OCI-LY1 (cell line): ENCODE measurements around the gene STYXL1.

ENCODE experiments used
- CTCF ChIP-seq: fragments of 200-600 bp; sonication (generic), shearing (Covaris generic); IDR thresholded peaks from 2 replicates; pipeline ENCODE4 v1.5.1; 2017; ENCODE audit warnings: mild to moderate bottlenecking, antibody characterized with exemption, low read length, moderate library complexity, mixed read lengths
- EZH2 ChIP-seq: fragments of 200-600 bp; sonication (generic), shearing (Covaris generic); IDR thresholded peaks from 2 replicates; pipeline ENCODE4 v1.8.0; 2017; ENCODE audit warnings: borderline replicate concordance, mixed run types, mild to moderate bottlenecking, antibody characterized with exemption, low read length, moderate library complexity, mixed read lengths

- TF ChIP-seq CTCF (peak; percentile 51), EZH2 (no peak)
Measured at GRCh38 chr7:75961218-75961617, 86.6 kb downstream of the STYXL1 start.
